Transverse colon (tissue), 3 donors: ENCODE measurements around the gene EXD3.
A peak's percentile ranks its signal among the peaks of the same experiment; 100 is the strongest.

Source experiments
- CTCF ChIP-seq, 5 experiments: fragments of 200-600 bp in 3 of 5; fragments of 450-650 bp in 2 of 5; sonication (generic) in 3 of 5; IDR thresholded peaks; 1 replicate in 2 of 5; 2 replicates in 3 of 5; pipeline ENCODE4 v1.5.1; 2016 to 2017; ENCODE audit warnings: antibody characterized with exemption in 5 of 5, inconsistent platforms in 3 of 5, mild to moderate bottlenecking in 2 of 5, moderate library complexity in 1 of 5
- EP300 ChIP-seq: sonication (generic); formaldehyde crosslinking; IDR thresholded peaks from one replicate; pipeline ENCODE4 v1.6.1; 2017; ENCODE audit warnings: antibody characterized with exemption, low read depth
- POLR2A ChIP-seq: fragments of 450-650 bp; IDR thresholded peaks from one replicate; pipeline ENCODE4 v1.6.1; 2016; ENCODE audit warnings: antibody characterized with exemption, mild to moderate bottlenecking, moderate library complexity

GRCh38 chr9:137280474-137281344, 142.3 kb downstream of the EXD3 start:
- TF ChIP-seq CTCF (IDR thresholded peaks at IDR 0.05) (peak in 2 of 5 experiments; percentile 16 to 27), EP300 (no peak), POLR2A (no peak)
